Liver (tissue), 3 donors: ENCODE results near the gene CX3CR1.

ENCODE experiments used
- EGR1 ChIP-seq, 2 donors: IDR thresholded peaks; 2 replicates each; pipeline ENCODE4 v1.6.1; 2016 to 2018; ENCODE audit warnings: antibody characterized with exemption in 2 of 2, low read depth in 2 of 2
- GABPA ChIP-seq, 2 donors: IDR thresholded peaks in 1 of 2; conservative IDR thresholded peaks in 1 of 2; 2 replicates each; pipeline ENCODE4 v1.6.1; 2016; ENCODE audit warnings: antibody characterized with exemption in 2 of 2, mild to moderate bottlenecking in 1 of 2, moderate library complexity in 1 of 2
- HNF4A ChIP-seq, 2 donors: conservative IDR thresholded peaks; 2 replicates each; pipeline ENCODE4 v1.6.1; 2016; ENCODE audit warnings: antibody characterized with exemption in 2 of 2, mild to moderate bottlenecking in 2 of 2
- RAD21 ChIP-seq, 2 donors: IDR thresholded peaks; 2 replicates each; pipeline ENCODE4 v1.6.1; 2016; ENCODE audit warnings: antibody characterized with exemption in 2 of 2, mild to moderate bottlenecking in 2 of 2
- TAF1 ChIP-seq: conservative IDR thresholded peaks from 2 replicates; pipeline ENCODE4 v1.6.1; 2016; ENCODE audit warnings: antibody characterized with exemption, mild to moderate bottlenecking
- TF ChIP-seq, protein P1 (sequence below): IDR thresholded peaks from 2 replicates; pipeline ENCODE4 v1.6.1; 2016; ENCODE audit warnings: antibody characterized with exemption
- TF ChIP-seq, protein P2 (sequence below): fragments of 150-350 bp; IDR thresholded peaks from 2 replicates; pipeline ENCODE4 v1.5.1; 2017; ENCODE audit warnings: improper control_type of control experiment, low read depth, low read length; ENCODE audit not compliant: missing input control
- TF ChIP-seq, protein P3 (sequence below): IDR thresholded peaks from 2 replicates; pipeline ENCODE4 v1.6.1; 2016; ENCODE audit warnings: antibody characterized with exemption, mild to moderate bottlenecking
- TF ChIP-seq, protein P4 (sequence below): IDR thresholded peaks from 2 replicates; pipeline ENCODE4 v1.6.1; 2016; ENCODE audit warnings: antibody characterized with exemption
- donor health status: healthy.
- donor health status: healthy.

DNA sequence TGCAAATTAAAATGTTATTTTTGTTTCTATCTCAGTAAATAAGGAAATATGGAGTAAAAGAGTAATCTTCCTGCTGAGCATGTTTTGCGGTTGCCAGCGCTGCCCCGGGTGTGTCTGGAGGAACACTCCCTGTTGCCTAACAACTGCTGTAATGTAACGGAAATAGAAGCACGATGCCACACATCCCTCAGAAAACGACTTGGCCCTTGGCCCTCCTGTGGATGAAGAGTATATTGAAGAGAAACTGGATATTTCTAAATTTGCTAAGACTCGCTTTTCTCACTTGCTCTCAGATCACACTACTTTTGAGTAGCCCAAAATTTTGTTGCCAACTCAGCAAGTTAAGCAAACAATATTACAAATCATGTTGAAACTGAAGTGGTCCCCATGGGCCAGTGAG lies 18.9 kb downstream of the CX3CR1 start:
- TF ChIP-seq, protein P1, sequence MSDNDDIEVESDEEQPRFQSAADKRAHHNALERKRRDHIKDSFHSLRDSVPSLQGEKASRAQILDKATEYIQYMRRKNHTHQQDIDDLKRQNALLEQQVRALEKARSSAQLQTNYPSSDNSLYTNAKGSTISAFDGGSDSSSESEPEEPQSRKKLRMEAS, result no peak
- TF ChIP-seq, protein P2, sequence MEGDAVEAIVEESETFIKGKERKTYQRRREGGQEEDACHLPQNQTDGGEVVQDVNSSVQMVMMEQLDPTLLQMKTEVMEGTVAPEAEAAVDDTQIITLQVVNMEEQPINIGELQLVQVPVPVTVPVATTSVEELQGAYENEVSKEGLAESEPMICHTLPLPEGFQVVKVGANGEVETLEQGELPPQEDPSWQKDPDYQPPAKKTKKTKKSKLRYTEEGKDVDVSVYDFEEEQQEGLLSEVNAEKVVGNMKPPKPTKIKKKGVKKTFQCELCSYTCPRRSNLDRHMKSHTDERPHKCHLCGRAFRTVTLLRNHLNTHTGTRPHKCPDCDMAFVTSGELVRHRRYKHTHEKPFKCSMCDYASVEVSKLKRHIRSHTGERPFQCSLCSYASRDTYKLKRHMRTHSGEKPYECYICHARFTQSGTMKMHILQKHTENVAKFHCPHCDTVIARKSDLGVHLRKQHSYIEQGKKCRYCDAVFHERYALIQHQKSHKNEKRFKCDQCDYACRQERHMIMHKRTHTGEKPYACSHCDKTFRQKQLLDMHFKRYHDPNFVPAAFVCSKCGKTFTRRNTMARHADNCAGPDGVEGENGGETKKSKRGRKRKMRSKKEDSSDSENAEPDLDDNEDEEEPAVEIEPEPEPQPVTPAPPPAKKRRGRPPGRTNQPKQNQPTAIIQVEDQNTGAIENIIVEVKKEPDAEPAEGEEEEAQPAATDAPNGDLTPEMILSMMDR, result peak; percentile 26
- TF ChIP-seq, protein P3, sequence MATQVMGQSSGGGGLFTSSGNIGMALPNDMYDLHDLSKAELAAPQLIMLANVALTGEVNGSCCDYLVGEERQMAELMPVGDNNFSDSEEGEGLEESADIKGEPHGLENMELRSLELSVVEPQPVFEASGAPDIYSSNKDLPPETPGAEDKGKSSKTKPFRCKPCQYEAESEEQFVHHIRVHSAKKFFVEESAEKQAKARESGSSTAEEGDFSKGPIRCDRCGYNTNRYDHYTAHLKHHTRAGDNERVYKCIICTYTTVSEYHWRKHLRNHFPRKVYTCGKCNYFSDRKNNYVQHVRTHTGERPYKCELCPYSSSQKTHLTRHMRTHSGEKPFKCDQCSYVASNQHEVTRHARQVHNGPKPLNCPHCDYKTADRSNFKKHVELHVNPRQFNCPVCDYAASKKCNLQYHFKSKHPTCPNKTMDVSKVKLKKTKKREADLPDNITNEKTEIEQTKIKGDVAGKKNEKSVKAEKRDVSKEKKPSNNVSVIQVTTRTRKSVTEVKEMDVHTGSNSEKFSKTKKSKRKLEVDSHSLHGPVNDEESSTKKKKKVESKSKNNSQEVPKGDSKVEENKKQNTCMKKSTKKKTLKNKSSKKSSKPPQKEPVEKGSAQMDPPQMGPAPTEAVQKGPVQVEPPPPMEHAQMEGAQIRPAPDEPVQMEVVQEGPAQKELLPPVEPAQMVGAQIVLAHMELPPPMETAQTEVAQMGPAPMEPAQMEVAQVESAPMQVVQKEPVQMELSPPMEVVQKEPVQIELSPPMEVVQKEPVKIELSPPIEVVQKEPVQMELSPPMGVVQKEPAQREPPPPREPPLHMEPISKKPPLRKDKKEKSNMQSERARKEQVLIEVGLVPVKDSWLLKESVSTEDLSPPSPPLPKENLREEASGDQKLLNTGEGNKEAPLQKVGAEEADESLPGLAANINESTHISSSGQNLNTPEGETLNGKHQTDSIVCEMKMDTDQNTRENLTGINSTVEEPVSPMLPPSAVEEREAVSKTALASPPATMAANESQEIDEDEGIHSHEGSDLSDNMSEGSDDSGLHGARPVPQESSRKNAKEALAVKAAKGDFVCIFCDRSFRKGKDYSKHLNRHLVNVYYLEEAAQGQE, result no peak
- TF ChIP-seq GABPA (IDR thresholded peaks at IDR 0.05 in 1 of 2, conservative IDR thresholded peaks at IDR 0.05 in 1 of 2) (no peak), RAD21 (IDR thresholded peaks at IDR 0.05) (peak; percentile 50 to 68), EGR1 (IDR thresholded peaks at IDR 0.05; ENCODE audit: low read depth in 2 of 2) (no peak), TAF1 (no peak), HNF4A (conservative IDR thresholded peaks at IDR 0.05) (no peak)
- TF ChIP-seq, protein P4, sequence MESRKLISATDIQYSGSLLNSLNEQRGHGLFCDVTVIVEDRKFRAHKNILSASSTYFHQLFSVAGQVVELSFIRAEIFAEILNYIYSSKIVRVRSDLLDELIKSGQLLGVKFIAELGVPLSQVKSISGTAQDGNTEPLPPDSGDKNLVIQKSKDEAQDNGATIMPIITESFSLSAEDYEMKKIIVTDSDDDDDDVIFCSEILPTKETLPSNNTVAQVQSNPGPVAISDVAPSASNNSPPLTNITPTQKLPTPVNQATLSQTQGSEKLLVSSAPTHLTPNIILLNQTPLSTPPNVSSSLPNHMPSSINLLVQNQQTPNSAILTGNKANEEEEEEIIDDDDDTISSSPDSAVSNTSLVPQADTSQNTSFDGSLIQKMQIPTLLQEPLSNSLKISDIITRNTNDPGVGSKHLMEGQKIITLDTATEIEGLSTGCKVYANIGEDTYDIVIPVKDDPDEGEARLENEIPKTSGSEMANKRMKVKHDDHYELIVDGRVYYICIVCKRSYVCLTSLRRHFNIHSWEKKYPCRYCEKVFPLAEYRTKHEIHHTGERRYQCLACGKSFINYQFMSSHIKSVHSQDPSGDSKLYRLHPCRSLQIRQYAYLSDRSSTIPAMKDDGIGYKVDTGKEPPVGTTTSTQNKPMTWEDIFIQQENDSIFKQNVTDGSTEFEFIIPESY, result no peak
